Measurements from ENCODE around the gene TYW1.

- TF ChIP-seq POLR2A (IDR thresholded peaks at IDR 0.05; ENCODE audit: low read depth) (no peak), CTCF (IDR thresholded peaks at IDR 0.05) (no peak), POLR2AphosphoS5 (IDR thresholded peaks at IDR 0.05) (no peak)
Measured at GRCh38 chr7:66950311-66950710, 46.3 kb upstream of the TYW1 start.

Data from esophagus muscularis mucosa (tissue), 3 donors.